Epithelial cell of esophagus (primary cell): ENCODE measurements around the gene TADA2B.
A peak's percentile ranks its signal among the peaks of the same experiment; 100 is the strongest.

ENCODE experiments used
- DNase-seq: peaks from one replicate; pipeline ENCODE4 v3.0.0; 2010; ENCODE audit warnings: low read depth
- H3K4me3 ChIP-seq: 2 replicates; pipeline ENCODE4 v1.5.1; 2011; ENCODE audit warnings: mild to moderate bottlenecking, low read length, control low read depth
- TF ChIP-seq, protein P1 (sequence below): IDR thresholded peaks from 2 replicates; pipeline ENCODE4 v1.5.1; 2011; ENCODE audit warnings: low read depth, mild to moderate bottlenecking, low read length, control low read depth, inconsistent platforms; ENCODE audit not compliant: insufficient read depth; ENCODE audit errors: missing control alignments

Gene TADA2B

DNA sequence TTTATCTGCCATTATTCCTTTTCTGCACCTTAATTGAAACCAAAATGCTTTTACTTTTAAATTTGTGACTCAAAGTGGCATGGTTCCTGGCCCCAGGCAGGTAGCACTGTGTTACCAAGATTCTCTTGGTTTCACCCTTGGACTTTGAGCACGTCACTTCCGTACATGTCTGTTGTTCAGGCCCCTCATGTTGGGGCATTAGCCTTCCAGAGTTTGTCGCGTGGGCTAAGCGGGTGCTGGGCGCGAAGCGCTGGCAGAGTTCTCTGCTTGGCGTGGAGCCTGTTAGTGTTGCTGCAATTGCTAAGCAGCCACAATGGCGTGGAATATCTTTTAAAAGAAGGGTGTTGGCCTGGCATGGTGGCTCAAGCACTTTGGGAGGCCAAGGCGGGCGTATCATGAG lies 14.0 kb upstream of the TADA2B start:
- no peak for DNase-seq
- no peak overlapping the region for H3K4me3 ChIP-seq
- TF ChIP-seq, protein P1, sequence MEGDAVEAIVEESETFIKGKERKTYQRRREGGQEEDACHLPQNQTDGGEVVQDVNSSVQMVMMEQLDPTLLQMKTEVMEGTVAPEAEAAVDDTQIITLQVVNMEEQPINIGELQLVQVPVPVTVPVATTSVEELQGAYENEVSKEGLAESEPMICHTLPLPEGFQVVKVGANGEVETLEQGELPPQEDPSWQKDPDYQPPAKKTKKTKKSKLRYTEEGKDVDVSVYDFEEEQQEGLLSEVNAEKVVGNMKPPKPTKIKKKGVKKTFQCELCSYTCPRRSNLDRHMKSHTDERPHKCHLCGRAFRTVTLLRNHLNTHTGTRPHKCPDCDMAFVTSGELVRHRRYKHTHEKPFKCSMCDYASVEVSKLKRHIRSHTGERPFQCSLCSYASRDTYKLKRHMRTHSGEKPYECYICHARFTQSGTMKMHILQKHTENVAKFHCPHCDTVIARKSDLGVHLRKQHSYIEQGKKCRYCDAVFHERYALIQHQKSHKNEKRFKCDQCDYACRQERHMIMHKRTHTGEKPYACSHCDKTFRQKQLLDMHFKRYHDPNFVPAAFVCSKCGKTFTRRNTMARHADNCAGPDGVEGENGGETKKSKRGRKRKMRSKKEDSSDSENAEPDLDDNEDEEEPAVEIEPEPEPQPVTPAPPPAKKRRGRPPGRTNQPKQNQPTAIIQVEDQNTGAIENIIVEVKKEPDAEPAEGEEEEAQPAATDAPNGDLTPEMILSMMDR: no peak

DNA sequence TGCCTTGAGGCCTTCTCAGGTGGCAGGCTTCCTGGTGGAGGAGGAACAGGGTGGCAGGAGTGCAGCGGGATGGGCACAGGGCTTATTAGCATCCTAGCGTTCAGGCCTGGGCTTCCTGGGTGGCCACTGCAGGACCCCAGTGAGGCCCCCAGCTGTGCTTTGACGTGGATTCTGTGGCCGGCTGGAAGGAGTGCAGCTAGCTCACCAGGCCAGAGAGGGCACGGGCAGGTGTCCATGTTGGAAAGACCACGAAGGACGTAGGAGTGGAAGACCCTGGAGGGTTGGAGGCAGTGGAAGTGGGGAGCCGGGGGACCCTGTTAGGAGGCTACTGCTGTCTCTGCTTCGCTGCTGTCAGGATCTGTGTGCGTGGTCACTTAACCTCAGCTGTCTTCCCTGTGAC lies 13.3 kb upstream of the TADA2B start:
- no peak overlapping the region for H3K4me3 ChIP-seq
- no peak for DNase-seq
- TF ChIP-seq, protein P1: no peak

- TF ChIP-seq, protein P1: no peak
- H3K4me3 ChIP-seq: no peak overlapping the region
- DNase-seq: no peak
Measured at GRCh38 chr4:7030856-7031255, 12.3 kb upstream of the TADA2B start.

DNA sequence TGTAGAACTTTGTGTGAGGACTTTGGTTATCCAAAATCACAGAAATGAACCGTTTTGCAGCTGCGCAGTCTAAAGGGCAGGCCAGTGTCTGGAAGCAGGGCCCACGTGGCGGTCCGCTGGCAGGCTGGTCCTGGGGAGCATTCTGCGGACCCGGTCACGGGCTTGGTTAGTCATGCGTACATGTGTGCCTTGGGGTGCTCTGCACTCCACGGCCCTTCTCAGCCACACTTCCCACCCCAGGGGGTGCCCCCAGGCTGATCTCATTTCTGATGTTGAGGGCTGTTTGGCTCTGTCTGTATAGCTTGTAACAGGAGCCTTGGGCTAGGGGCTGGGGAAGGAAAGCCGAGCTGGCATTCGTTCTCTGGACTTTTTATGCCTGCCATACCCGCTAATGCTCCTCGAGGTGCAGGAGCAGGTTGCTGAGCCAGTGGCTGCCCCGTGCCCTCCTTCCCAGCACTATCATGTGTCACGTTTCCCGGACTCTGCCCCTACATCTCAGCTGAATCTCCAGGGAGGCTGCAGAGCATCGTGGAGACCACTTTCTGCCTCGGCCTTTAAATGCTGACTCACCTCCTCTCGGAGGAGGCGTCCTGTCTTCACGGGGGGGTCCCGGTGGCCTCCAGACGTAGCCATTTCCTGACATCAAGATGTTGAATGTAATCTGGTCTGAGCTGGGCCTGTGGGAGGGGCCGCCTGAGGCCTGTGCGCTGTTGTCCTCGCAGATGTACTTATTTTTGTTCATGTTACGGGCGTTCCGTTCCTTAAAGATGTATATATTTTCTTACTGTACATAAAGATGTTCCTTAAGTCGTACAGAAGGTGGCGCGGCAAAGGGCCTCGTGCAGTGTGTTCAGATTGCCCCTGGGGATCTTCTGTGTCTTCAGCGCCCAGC lies 11.4 kb upstream of the TADA2B start:
- H3K4me3 ChIP-seq: no peak overlapping the region
- DNase-seq: no peak
- TF ChIP-seq, protein P1: no peak

- no peak overlapping the region for H3K4me3 ChIP-seq
- TF ChIP-seq, protein P1: no peak
- DNase-seq: no peak
Measured at GRCh38 chr4:7032596-7032995, 10.6 kb upstream of the TADA2B start.

DNA sequence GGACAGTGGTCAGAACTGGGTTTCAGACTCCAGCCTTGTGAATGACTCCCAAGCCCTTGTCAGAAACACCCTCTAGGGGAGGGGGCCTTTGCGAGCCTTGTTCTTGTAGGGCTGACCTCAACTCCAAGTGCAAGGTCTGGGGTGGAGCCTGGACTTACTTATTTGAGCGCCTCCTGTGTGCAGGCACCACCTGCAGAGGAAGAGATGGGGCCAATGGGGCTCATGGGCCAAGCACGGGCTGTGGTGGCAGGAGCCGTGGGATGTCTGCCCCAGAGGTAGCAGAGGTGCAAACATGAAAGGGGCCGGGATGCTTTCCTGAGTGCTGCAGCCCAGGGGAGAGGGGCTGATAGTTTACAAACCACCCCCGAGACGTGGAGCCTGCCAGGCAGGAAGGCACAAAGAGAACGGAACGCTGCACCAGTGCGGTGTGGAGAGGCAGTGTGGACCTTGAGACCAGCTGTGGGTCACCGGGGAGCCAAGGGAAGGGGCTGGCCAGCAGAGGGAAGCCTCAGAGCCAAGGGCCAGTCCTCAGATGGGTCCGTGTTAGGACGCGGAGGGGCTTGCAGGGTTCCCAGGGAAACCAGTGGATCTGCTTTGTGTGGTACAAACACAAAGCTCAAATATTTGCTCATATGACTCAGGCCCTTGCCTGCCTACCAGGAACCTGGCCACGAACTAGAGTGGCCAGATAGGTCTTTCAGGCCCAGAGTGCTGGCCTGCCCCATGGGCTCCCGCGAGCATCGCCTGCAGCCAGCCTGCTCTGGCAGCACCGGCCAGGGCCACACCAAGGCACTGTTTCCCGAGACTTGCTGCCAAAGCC lies 8.7 kb upstream of the TADA2B start:
- DNase-seq: peak; percentile 65
- TF ChIP-seq, protein P1: no peak
- H3K4me3 ChIP-seq: no peak overlapping the region

- no peak overlapping the region for H3K4me3 ChIP-seq
- TF ChIP-seq, protein P1: peak; percentile 16
- no peak for DNase-seq
Measured at GRCh38 chr4:7037425-7037824, 5.7 kb upstream of the TADA2B start.
